Measurements from ENCODE around the gene RPS27L.

RPS27L gene

GRCh38 chr15:63189941-63190768 is 32.9 kb upstream of the RPS27L start:
- no peak for TF ChIP-seq CTCF (IDR thresholded peaks at IDR 0.05)

- TF ChIP-seq CTCF (IDR thresholded peaks at IDR 0.05), result no peak
Observed at GRCh38 chr15:63188926-63189871, 31.9 kb upstream of the RPS27L start, which contains the start of gene RAB8B. Gene RAB8B (plus strand): TSS chr15:63189606. CDS start chr15:63189625, 19 bp downstream.

GRCh38 chr15:63188247-63188925 is 31.1 kb upstream of the RPS27L start:
- TF ChIP-seq CTCF (IDR thresholded peaks at IDR 0.05), result no peak

GRCh38 chr15:63187589-63188226 is 30.4 kb upstream of the RPS27L start:
- TF ChIP-seq CTCF (IDR thresholded peaks at IDR 0.05), result no peak

GRCh38 chr15:63186065-63186464 is 28.8 kb upstream of the RPS27L start:
- no peak for TF ChIP-seq CTCF (IDR thresholded peaks at IDR 0.05)

- TF ChIP-seq CTCF (IDR thresholded peaks at IDR 0.05), result no peak
Observed at GRCh38 chr15:63185206-63185605, 27.9 kb upstream of the RPS27L start.

- TF ChIP-seq CTCF (IDR thresholded peaks at IDR 0.05), result no peak
Observed at GRCh38 chr15:63181648-63182047, 24.4 kb upstream of the RPS27L start.
